SK-MEL-5 (cell line): ENCODE data around the gene SLC16A8. TPM values are rescaled to one million over a fixed set of nuclear protein-coding genes. Genes with fewer than 3 reads are reported as not detected.
"Not testable (repeated sequence)": the region's sequence is repeated elsewhere in the genome, so short reads cannot be mapped to it uniquely, and the experiment has no call there.

ENCODE experiments used
- DNase-seq: peaks from one replicate; pipeline ENCODE4 v3.0.0-alpha.2; 2016; ENCODE audit warnings: low read depth, low spot score
- in situ Hi-C: cut with HindIII; loops from 2 replicates; pipeline ENCODE4 v1.10.0; 2016; ENCODE audit warnings: low sequenced_read_pairs, high pct_unique_total_duplicates, low pct_unique_long_range_greater_than_20kb
- total RNA-seq: library from RNA; depleted of rRNA; stranded (reverse); fragments of >200 nt; shearing (Covaris generic); gene quantifications from 2 replicates; pipeline ENCODE4 v1.2.3, GENCODE V29; 2014

The SLC16A8 gene
- total RNA-seq, 1 experiment from 2014 or later, result not detected

GRCh38 chr22:38117556-38117955 is 33.6 kb upstream of the SLC16A8 start:
- in situ Hi-C loops, DNase-seq: not testable (repeated sequence)

DNA sequence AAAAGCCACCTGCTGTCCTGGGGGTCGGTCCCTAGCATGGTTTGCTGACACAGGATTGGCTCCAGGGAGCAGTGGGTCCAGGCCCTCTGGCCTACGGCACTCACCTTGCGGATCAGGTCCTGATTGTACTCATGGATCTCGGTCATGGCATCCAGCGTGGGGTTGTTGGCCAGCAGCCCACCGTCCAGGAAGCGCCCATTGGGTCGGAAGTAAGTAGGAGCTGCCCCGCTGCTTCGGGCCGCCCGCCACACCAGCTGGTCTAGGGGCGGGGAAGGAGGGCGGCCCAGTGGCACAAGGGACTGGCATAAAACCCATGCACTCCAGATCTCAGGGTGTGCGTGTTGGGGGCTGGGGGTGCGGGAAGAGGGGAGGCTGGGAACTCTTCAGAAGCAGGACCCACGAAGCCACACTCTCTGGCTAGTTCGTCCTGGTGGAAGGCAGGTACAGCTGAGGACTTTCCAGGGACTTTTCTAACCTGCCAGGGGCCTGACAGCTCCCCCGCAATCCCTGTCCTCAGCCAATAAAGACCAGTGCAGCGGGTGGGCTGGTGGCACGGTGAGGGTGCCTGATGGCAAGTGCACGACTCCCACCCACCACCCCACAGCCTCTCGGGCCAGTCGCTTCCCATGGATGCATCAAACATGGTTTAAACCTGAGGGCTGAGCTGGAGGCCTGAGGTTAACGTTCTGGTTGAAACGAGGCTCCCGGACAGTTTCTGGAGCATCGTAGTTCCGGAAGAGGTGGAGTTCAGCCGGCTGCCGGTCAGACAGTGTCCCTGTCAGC is 31.6 kb upstream of the SLC16A8 start:
- in situ Hi-C loops, result no loop called here

GRCh38 chr22:38114484-38115398 is 30.8 kb upstream of the SLC16A8 start:
- in situ Hi-C loops, result no loop called here
- peak; percentile 87 for DNase-seq

More for the DNA sequence above, 31.6 kb upstream of the SLC16A8 start:
- DNase-seq, result no peak

DNA sequence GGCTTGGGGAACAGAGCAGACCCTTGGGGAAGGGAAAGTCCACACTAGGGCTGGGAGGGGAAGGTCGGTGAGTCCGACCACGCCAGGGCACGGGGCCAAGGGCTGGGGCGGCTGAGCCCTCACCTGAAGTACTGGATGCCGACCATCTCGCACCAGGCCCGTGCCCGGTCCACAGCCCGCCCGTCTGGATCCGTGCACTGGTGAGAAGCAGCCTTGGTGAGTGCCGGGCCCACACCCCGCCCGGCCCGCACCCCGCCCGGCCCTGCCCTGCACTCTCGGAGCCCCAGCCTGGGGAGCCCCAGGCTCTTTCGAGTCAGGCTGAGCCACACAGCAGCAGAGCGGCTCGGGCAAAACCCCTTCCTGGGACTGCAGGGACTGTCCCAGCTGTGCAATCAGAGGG is 28.4 kb upstream of the SLC16A8 start:
- DNase-seq, result no peak
- in situ Hi-C loops, result no loop called here

- no peak for DNase-seq
- in situ Hi-C loops, result no loop called here
These were observed 28.0 kb upstream of the SLC16A8 start for GRCh38 chr22:38111925-38112355.

DNA sequence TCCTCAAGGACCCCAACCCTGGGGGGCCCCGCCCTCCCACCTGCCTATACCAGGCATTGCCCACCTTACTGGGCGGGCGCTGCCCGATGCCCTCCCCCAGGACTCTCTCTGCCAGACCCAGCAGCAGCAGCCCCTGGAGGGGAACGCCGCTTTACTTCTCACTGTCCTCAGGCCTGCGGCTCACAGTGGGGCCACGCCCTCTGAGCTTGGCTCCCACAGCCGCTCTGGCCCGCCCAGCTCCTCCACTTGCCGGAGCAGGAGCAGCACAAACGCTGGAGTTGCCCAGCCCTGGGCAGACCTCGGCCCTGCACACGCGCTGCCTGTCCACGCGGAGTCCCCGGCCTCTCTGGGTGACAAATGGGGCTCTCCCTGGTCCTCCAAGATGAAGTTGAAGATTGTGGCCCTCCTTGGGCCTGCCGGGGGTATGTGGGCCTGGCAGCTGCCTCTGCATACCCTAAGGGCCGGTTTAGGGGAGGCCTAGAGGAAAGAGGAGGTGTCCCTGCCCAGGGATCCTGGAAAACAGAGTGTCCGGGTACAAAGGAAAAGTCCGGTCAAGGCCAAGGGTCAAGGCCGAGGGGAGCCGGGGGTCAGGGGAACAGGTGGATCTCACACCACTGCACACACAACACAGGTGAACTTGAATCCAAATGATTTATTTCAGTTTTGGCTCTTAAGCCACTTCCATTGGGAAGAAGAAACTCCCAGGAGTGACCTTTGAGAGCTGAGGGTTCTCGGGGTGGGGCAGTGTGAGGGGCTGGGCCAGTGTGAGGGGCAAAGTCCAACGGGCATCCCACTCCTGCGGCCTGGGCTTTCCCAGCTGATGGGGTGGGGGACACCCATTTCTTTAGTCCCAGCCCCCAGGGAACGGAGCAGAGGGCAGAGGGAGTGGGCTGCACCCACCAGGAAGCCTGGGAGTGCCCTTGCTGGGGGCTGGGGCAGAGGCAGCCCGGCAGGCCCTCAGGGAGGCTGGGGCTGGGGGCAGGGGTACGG is 27.2 kb upstream of the SLC16A8 start:
- in situ Hi-C loops, result no loop called here
- no peak for DNase-seq

DNA sequence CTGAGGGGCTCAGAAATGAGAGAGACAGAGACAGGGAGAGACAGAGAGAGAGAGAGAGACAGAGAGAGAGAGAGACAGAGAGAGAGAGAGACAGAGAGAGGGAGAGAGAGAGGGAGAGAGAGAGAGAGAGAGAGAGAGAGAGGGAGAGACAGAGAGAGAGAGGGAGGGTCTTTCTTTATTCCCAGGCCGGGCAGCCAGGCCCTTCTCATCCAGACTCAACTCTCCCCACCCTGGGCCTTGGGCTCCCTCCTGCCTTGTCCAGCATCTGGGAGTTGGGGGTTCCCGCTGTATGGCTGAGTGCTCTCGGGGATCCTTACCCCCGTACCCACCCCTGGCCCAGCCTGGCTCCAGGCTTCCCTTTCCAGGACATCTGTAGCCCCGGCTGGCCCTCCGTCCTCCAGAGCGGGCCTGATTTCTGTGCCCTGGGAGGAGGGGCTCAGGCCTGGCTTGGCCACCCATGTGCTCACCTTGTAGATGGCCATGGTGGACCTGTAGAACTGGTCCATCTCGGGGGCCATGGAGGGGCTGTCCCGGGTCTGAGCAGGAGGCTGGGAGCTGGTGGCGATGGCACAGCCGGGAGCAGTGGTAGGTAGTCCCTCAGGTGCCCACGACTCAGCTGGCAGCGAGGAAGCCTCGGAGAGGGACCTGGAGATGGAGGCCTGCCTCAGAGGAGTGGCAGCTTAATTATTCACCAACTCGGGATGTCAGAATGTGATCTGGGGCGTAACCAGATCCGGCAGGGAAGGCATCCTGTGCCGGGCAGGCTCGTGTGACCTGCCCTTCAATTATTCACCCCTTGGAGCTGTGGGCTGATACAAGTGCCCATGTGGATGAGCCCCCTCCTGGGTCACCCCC is 26.3 kb upstream of the SLC16A8 start, which contains the start of gene BAIAP2L2:
Gene BAIAP2L2, minus strand, starts transcription at position 677 of the 855 bp plus-strand sequence. Its CDS starts 159 bp downstream, at position 518.
- DNase-seq, result no peak
- in situ Hi-C loops, result no loop called here

GRCh38 chr22:38109371-38110001 is 25.5 kb upstream of the SLC16A8 start:
- in situ Hi-C loops, result no loop called here

DNA sequence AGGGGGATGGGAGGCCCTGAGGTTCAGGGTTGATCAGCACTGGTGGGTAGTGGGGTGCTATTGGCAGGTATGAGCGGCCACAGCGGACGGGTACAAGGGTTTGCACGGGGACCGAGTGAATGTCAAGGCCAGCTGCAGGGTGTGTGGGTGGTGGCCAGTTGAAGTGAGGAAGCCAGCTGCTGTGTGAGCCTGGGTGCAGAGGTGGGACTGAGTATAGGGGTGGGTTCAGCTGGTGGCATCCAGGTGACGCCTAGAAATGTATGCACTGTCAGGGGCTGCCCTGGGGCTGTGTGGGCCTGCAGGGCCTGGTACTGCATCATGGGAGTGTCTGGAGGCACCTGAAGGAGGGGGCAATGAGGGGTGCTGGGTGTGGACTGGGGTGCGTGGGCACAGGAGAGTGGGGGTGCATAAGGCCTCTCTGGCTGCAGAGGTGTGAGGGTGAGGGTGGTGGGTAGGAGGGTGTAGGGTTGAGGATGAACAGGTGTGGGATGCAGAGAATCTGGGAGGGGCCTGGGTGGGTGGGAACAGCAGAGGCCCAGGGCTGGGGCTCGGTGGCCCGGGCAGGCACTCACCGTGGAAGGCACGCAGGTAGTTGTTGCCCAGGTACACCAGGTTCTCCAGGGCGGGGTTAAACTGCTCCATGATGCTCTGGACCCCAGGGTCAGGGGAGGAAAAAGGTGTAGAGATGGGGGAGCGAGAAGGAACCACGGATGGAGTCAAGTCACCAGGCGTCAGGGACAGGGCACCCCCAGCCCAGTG is 24.8 kb upstream of the SLC16A8 start:
- in situ Hi-C loops, result no loop called here
- DNase-seq, result no peak

More at GRCh38 chr22:38109371-38110001, 25.5 kb upstream of the SLC16A8 start:
- DNase-seq, result no peak

GRCh38 chr22:38107692-38108515 is 23.9 kb upstream of the SLC16A8 start:
- in situ Hi-C loops, result no loop called here
- no peak for DNase-seq

- DNase-seq, result no peak
- in situ Hi-C loops, result no loop called here
These were observed 23.0 kb upstream of the SLC16A8 start for GRCh38 chr22:38106814-38107578.

- in situ Hi-C loops, result no loop called here
- peak; percentile 84 for DNase-seq
These were observed 20.1 kb upstream of the SLC16A8 start for GRCh38 chr22:38104084-38104483.

DNA sequence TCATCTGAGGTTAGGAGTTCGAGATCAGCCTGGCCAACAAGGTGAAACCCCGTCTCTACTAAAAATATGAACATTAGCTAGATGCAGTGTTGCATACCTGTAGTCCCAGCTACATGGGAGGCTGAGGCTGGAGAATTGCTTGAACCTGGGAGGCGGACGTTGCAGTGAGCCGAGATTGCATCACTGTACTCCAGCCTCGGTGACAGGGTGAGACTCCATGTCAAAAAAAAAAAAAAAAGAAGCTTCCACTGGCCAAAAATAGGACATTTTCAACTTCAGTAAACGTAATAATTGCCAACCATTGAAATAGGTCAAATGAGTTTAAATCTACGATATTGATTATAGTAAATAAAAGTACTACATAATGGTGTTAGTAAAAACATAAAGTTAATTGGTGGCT is 19.7 kb upstream of the SLC16A8 start:
- in situ Hi-C loops, result no loop called here
- no peak for DNase-seq
